NCI-H1105 treated with DMSO at 0.1 percent for 48 hours (cell line): Measurements from ENCODE around the gene RBM8A.
A peak's percentile ranks its signal among the peaks of the same experiment; 100 is the strongest.
"Not testable (repeated sequence)": the region's sequence is repeated elsewhere in the genome, so short reads cannot be mapped to it uniquely, and the experiment has no call there.

Experiments
- DNase-seq: peaks from one replicate; lab custom pipeline; 2025; lab: John Stamatoyannopoulos, UW

The RBM8A gene

GRCh38 chr1:145956361-145956760, 29.1 kb upstream of the RBM8A start:
- no peak for DNase-seq

DNA sequence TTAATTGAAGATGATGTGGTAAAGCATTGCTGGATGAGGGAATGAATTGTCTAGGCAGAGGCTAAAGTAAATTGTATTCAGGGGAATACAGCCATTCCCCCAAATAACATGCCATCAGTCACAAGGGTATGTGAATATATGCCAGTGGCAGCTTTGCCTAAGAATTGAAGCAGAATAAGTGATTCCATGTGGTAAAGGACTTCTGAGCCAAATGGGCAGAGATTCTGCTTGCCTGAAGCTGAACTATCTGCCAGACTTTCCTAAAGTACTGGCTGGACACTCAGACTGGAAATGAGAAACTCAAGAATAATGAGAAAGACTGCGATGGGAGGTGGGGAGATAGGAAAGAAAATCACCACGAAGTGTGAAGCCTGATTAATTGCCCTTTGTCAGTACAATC, 28.2 kb upstream of the RBM8A start:
- DNase-seq, result no peak

GRCh38 chr1:145953861-145954260, 26.6 kb upstream of the RBM8A start:
- DNase-seq, result no peak

GRCh38 chr1:145952903-145953302, 25.6 kb upstream of the RBM8A start:
- no peak for DNase-seq

DNA sequence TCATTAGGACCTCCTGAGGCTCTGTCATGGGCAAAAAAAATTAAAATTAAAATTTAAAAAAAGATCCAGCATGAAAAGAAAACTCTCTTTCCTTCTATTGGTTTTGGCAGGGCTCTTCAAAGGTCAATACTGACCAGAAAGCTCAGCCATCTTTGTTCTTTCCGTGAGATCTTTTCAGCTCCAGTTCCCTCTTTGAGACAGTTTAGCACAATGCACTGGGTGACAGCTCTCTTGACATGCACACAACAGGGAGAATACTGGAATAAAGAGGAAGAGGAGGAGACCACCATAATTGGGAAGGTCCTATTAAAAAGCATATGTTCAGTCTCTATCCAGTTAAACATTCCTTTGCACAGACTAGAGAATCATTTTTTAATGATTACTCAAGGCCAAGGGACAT, 24.2 kb upstream of the RBM8A start:
- DNase-seq, result no peak

DNA sequence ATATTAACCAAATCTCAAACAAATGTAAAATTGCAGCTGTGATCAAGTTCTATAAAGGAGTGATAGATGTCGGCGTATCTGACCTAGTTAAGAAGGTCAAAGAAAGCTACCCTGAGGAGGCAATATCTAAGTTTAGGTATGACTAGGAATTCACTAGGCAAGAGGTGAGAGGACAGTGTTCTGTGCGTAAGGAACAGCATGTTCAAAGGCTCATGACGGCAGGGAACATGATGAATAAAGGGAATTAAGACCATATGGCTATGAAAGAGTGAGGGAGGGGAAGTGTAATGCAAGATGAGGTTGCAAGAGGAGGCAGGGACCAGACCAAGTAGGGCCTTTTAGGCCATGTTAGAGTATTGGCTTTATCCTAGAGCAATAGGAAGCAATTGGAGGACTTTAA, 21.9 kb upstream of the RBM8A start:
- no peak for DNase-seq

DNA sequence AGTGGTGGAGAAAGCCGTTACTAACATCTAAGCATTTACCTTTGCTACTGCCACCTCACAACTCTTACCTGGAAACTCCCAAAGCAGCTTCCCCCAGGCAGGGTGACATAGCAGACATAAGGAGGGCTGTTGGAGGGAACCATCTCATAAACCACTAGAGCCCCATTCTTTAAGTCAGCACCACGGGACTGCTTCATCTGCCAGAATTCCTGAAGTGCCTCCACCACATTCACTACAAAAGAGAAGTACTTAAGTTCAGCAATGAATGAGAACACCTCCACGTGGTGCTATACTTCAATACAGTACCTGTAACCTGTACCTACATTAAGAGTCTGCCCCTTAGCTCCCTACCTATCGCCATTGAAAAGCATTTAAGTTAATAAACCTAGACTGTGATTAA, 20.3 kb upstream of the RBM8A start:
- no peak for DNase-seq

GRCh38 chr1:145946477-145946986, 19.2 kb upstream of the RBM8A start:
- no peak for DNase-seq

- no peak for DNase-seq
These were observed 17.2 kb upstream of the RBM8A start for GRCh38 chr1:145944532-145944931.

DNA sequence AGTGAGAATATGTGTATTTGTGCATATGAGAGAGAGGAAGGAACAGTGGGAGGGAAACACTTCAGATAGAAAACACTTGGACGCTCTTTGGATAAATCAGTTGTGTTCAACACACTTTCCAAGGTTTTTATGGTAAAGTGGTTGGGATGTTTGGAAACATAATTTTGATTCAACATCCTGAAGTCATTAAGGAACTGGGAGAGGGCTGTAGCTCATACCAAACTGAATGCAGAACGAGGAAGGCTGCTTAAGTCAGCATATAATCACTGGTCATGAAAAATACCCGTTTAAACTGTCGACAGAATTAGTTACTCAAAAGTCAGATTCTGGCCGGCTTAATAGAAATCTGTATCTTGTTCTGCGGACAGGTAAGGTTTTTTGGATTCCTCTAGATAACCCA, 15.6 kb upstream of the RBM8A start:
- no peak for DNase-seq

- no peak for DNase-seq
These were observed 15.1 kb upstream of the RBM8A start for GRCh38 chr1:145942405-145942804.

DNA sequence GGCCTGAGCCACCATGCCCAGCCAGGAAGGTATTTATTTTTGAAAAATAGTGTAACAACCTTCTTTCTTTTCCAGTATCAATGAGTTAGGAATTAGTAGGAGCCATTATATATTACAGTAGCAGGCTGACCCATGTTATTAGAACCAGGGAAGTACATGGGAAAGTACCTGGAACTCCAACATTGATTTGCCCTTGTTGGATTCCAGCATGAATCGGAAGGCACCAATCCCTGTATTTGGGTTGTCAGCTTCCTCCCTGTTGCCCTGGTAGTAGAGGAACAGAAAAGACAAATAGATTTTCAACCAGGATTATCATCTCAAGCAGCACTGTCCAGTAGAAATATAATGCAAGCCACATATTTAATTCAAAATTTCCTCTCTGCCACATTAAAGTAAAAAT, 10.2 kb upstream of the RBM8A start:
- DNase-seq, result no peak

DNA sequence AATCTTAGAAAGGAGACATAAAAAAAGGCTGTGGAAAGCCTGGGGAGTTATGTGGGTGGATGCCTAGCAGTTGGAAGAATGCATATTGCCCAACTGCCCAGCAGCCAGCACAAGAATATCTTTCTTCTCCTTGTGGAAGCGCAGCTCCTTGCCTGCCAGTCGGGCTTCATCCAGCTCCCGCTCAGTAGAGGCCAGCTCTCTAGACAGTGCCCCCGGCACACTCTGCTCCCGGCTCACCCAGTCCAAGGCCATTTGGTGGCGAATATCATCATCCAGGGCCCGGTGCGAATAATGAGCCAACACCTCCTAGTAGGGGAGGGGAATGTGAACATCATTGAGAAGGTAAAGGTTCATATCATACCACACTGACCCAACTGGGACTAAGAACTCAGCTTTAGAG, 9.0 kb upstream of the RBM8A start:
- no peak for DNase-seq

GRCh38 chr1:145935708-145936107, 8.4 kb upstream of the RBM8A start:
- DNase-seq, result no peak

- DNase-seq, result not testable (repeated sequence)
These were observed 5.3 kb upstream of the RBM8A start for GRCh38 chr1:145932522-145933009.

GRCh38 chr1:145927916-145928643, 796 bp upstream of the RBM8A start:
- no peak for DNase-seq

DNA sequence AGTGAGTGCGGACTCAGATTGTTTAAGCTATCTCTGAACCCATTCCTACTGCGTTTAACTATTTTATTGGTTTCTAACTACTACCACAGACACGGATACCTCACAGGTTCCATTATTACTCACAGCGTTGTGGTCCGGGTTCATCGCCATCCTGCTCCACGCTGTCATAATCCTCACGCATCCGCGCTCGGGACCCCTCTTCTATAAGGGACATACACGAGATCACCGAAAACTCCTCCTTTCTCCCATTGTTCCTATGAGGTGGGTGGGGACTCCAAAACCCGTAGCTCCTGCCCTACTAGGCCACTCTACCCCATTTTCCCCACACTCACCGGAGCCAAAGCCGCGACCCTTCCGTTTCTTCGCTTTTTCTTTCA, 610 bp downstream of the RBM8A start:
- DNase-seq, result no peak

DNA sequence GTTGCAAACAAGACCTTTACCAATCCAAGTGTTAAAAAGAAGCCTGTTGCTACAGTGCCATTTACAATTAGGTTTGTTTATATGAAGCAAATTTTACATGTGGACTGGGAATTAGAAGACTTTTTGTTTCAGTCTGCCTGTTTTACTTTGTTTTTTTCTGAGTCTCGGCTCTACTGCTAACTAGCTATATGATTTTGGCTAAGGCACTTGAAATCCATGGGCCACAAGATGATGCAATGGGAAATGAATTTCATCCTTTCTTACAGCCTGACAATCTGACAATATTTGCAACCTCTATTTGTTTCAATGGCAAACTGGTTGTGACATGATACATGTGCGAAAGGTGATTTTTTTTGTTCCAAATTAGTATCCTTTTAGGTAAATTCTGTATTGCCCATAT, 5.0 kb downstream of the RBM8A start:
- no peak for DNase-seq

- not testable (repeated sequence) for DNase-seq
These were observed 7.0 kb downstream of the RBM8A start for GRCh38 chr1:145920297-145920696.

DNA sequence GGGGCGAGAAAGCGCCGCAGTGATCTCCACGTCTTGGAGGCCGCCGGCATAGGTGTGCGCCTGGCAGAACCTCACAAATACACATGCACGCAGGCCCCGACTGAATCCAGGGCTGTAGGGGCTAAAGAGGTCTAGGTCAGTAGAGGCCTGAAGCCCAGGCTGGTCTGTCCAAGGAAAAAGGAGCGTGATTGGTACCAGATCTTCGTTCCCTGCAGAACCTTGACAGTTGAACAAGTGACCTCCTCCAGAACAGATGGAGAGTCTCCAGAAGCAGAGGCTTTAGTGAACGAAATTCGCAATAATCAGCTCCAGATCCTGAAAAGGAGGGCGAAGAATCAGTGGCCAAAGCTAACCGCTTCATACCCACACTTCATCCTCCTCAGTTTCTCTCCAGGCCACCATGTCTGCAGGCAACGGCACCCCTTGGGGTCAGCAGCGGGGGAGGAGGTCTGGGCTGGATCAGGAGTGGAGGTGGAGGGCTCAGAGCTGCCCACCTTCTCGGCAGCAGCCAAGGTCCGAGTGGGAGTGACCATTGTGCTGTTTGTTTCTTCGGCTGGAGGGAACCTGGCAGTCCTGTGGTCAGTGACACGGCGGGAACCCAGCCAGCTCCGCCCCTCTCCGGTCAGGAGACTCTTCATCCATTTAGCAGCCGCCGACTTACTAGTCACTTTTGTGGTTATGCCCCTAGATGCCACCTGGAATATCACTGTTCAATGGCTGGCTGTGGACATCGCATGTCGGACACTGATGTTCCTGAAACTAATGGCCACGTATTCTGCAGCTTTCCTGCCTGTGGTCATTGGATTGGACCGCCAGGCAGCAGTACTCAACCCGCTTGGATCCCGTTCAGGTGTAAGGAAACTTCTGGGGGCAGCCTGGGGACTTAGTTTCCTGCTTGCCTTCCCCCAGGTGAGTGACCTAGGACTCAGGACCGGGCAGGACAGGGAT, 8.0 kb downstream of the RBM8A start:
- peak; percentile 46 for DNase-seq

GRCh38 chr1:145918144-145918991, 8.9 kb downstream of the RBM8A start, which contains the start of gene PEX11B:
PEX11B (minus strand) TSS chr1:145918717; CDS start chr1:145918688, 29 bp downstream.
- DNase-seq, result peak; percentile 84

DNA sequence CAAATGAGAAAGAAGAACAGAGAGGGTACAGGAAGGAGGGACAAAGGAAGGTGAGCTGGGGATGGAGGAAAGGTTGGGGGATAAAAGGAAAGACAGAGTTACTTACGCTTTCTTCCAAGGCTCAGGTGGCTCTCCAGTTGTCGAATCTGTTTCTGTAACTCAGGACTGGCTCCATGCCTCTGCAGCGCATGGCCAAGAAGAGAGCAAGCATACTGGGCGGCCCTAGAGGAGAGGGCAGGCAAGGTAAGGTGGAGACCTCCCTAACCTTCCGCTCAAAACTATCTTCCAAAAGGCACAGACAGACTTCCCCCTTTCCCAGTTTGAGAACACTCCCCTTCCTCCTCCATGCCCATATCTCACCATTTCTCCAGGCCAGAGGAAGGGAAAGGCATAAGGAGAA, 9.7 kb downstream of the RBM8A start:
- DNase-seq, result no peak
